ENCODE data around the gene MRPS15.

The MRPS15 gene

DNA sequence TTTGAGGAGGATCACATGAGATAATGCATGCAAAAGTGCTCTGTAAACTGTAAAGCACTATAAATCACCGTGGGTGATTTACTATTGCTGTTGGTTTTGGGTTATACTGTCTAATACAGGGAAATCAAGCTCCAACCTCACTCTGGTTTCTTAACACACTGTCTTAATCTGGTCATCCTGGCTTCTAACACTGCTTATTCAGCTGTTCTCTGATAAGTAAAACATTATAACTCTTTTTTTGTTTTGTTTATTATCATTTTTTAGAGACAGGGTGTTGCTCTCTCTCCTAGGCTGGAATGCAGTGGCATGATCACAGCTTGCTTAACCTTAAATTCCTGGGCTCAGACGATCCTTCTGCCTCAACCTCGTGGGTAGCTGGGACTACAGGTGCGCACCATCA, 44.6 kb downstream of the MRPS15 start:
- DNase-seq (ENCODE audit: low read depth), result no peak

DNA sequence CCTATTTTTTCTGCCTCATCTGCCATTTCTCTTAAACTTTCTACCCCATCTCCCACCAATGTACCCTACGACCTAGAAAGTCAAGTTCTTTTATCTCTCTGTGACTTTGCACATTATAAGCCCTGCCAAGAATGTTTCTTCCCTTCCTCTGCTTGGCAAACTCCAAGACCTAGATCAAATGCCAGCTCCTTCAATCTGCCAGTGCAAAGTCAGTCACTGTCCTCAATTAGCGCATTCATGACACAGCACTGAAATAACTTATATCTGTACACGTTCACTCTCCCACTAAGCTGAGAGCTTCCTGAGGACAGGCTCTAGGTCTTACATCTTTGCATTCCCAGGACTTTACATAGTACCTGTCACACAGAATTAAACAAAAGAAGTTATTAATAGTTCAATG, 45.0 kb downstream of the MRPS15 start:
- DNase-seq (ENCODE audit: low read depth), result no peak

DNA sequence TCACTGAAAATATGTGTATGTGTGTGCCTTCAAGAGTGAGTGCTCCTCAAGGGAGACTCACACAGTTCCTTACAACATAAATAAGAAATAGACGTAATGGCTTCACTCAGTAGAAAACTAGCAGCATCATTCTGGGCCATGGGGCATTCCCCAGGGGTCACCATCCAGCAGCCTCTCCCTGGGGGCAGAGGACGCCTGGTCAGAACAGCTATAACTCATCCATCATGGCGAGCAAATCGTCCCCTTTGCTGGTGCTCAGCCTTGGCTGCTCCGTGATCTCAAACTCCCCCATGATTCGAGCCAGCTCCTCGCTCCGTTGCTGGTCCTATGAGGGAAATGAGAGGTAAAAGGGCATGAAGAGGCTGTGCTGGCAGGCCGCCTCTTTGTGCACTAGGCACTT, 46.3 kb downstream of the MRPS15 start:
- DNase-seq (ENCODE audit: low read depth), result no peak

DNA sequence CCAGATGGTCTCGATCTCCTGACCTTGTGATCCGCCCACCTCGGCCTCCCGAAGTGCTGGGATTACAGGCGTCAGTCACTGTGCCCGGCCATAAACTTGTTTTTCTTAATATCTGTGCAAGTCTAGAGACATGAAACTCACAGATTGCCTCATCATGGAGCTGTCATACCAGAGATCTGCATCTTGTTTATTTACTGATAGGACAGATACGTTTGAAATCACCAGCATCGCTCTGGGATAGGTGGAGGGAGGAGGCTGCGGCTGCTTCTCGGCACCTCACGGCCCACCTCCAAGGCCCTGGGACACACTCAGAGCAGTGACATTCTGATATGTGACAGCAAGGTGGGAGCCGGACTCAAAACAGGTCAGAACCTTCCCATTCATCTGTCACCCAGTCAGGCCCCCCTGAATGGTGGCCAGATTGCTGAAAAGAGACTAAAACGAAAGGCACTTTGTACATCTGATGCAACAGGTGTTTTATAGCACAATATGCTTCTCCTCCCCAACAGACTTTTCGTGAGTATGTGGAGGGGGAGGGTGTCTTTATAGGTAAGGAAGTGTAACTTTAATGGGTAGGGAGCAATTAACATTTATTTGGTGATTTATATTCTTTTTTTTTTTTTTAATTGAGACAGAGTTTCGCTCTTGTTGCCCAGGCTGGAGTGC, 48.4 kb downstream of the MRPS15 start:
- DNase-seq (ENCODE audit: low read depth), result no peak

DNA sequence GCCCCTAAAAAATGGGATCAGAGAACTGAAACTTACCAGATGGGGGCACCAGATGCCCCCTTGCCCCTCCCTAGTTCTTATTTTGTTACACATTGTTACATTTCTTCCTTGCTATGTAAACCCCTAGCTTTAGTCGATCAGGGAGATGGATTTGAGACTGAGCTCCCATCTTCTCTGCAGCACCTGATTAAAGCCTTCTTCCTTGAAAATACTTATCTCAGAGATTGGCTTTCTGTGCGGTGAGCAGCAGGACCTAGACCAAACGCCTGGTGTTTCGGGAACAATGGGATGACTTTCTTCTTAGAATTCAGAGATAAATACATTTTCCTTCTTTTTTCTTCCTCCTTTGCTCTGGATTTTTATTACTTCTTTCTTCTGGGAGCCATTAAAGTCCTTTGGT, 49.8 kb downstream of the MRPS15 start:
- no peak for DNase-seq (ENCODE audit: low read depth)

DNA sequence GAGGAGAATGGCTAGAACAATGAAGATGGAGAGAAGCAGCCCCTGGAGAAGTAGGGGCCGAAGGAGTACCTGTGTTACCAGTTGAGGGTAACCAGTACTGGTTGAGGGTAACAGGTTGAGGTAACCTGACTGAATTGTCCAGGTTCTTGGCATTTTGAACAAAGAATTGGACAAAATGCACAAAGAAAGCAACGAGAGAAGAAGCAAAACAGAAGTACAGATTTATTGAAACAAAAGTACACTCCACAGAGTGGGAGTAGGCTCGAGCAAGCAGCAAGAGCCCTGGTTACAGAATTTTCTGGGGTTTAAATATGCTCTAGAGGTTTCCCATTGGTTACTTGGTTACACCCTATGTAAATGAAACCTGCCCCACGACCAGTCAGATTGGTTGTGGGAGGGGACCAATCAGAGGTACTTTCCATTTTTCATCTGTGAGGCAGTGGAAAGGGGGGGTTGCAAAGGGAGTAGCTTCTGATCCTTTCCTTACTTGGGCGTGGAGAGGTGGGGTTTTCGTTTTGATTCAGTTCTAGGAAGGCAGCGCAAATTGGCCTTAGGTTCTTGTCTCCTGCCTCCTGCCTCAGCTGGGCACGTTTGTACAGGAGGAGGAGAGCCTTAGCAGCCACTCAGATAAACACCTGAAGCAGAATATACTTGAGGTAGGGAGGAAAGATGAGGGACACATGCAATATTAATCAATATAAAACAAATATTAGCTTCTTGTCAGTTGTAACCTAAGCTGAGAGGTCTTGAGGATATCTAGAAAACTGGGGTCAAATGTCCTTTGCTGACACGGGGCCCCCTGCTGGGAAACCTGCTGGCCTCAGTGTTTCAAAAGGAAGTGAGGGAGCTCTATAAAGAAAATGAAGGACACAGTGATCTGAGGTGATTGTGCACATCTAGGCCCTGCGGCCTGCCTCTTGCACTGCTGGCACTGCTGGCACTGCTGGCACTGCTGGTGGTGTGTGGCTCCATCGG, 52.2 kb downstream of the MRPS15 start:
- peak; percentile 8 for DNase-seq (ENCODE audit: low read depth)

DNA sequence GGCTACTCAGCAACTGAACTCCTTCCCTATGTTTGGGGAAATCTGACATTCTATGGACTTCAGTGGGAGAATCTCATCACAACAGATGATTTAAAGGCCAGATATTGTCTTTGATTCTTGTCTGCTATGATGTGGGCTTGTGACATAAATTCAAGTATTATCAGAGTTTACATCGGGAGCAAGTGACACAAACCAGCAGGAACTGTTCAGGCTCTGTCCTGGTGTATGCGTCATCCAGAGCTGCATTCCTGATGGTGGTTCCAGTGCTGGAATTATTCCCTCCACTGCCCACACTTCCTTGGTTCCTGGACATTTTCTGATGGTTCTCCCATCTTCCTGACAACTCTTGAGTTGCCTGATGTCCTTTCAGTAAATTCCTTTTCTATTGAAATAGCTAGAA, 55.7 kb downstream of the MRPS15 start:
- DNase-seq (ENCODE audit: low read depth), result no peak

DNA sequence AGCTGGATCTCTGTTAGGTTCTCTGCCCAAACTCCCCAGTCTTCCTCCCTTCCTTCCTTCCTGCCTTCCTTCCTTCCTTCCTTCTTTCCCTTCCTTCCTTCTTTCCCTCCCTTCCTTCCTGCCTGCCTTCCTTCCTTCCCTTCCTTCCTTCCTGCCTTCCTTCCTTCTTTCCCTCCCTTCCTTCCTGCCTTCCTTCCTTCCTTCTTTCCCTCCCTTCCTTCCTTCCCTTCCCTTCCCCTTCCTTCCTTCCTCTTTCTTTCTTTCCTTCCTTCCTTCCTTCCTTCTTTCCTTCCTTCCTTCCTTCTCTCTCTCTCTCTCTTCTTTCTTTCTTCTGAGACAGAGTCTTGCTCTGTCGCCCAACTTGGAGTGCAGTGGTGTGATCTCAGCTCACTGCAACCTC, 57.7 kb downstream of the MRPS15 start:
- DNase-seq (ENCODE audit: low read depth), result no peak

All from stimulated activated CD4-positive, alpha-beta T cell treated with anti-CD3 and anti-CD28 coated beads, Interleukin-2, amount 100 ng/mL, for 4 hours (primary cell).